Measurements from ENCODE around the gene HCST. TPM values are rescaled to one million over a fixed set of nuclear protein-coding genes. Genes with fewer than 3 reads are reported as not detected.

The HCST gene
- total and polyA plus RNA-seq, 2 of the 13 experiments (the other 11 are each of a cell fraction or from before 2014, with no cell fraction given), result 0.24 to 1.2 TPM

GRCh38 chr19:35860818-35861639 lies 41.3 kb upstream of the HCST start (continued):
- TF ChIP-seq ZNF687 (CRISPR knock-in tag; IDR thresholded peaks at IDR 0.05) (peak; percentile 66), ZIK1 (CRISPR knock-in tag; IDR thresholded peaks at IDR 0.05; ENCODE audit: borderline replicate concordance, low read depth) (no peak), ZNF451 (CRISPR knock-in tag; IDR thresholded peaks at IDR 0.05) (no peak), ZNF136 (CRISPR knock-in tag; IDR thresholded peaks at IDR 0.05; ENCODE audit: low read depth) (no peak), NRL (CRISPR knock-in tag; IDR thresholded peaks at IDR 0.05; ENCODE audit: borderline replicate concordance) (0 out of 2 replicates have a peak, but pooled peaks have one; percentile 28), NCOA1 (CRISPR knock-in tag; IDR thresholded peaks at IDR 0.05) (0 out of 2 replicates have a peak, but pooled peaks have one; percentile 47), SAP130 (CRISPR knock-in tag; IDR thresholded peaks at IDR 0.05; ENCODE audit: low read depth) (peak; percentile 43; the same call in 1 of the 2 replicates), ZNF710 (CRISPR knock-in tag; IDR thresholded peaks at IDR 0.05; ENCODE audit: borderline replicate concordance) (peak; percentile 32; the same call in 1 of the 2 replicates), FOXJ3 (CRISPR knock-in tag; IDR thresholded peaks at IDR 0.05; ENCODE audit: borderline replicate concordance) (no peak), ZBED4 (CRISPR knock-in tag; IDR thresholded peaks at IDR 0.05; ENCODE audit: borderline replicate concordance) (peak; percentile 54; the same call in 1 of the 2 replicates), IRF9 (CRISPR knock-in tag; IDR thresholded peaks at IDR 0.05; ENCODE audit: borderline replicate concordance) (peak; percentile 25; the same call in 1 of the 2 replicates), ZNF747 (CRISPR knock-in tag; IDR thresholded peaks at IDR 0.05; ENCODE audit: borderline replicate concordance) (no peak)
